ENCODE results near the gene SH3TC1. TPM values are rescaled to one million over a fixed set of nuclear protein-coding genes. Genes with fewer than 3 reads are reported as not detected.

SH3TC1 gene
- polyA plus RNA-seq, 4 donors = 0.45 to 25.3 (median 6.3) TPM

DNA sequence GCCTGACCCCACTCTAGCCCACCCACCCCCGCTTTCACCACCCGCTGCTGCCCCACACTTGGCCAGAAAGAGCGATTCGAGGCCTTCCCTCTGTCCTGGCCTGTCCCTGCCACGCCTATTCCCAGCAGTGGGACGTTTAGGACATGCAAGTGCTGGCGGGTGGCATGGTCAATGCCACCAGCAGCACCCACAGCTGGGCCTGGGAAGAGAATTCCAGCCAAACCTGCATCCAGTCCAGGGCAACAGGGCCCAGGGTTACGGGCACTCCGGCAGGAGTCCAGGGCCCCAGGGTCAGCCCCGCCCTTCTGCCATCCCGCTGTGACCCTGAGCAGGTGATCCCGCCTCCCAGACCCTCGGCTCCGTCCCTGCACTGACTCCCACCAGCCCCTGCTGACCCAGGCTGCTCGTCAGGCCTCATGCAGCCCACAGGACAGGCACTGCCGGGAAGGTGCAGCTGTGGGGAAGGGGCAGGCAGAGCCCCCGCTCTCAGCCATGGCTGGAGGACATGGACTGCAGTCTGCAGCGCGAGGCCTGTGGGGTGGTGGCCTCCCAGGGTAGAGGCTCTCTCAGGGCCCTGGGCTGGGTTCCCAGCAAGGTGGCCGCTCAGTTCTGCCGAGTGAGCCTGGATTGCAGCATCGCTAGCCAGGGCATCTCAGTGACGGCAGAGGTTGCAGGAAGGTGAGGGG is 63.7 kb downstream of the SH3TC1 start:
- no peak overlapping the region for H3K4me3 ChIP-seq (ENCODE audit: low read depth in 1 of 3, low read length in 3 of 3)
- peaks cover 0 to 3% (median 2%) of the 10 kb centered on the region in 3 donors for H3K27me3 ChIP-seq (ENCODE audit: control insufficient read depth in 3 of 3, insufficient read depth in 3 of 3, low read length in 3 of 3)
- H3K36me3 ChIP-seq (ENCODE audit: control insufficient read depth in 3 of 3, insufficient read depth in 2 of 3, low read depth in 1 of 3, low read length in 3 of 3) = no peaks in the 10 kb centered on the region
- FAIRE-seq (no peak), DNase-seq (no peak)
- H3K27ac ChIP-seq (ENCODE audit: low read depth in 1 of 3, low read length in 2 of 3) = no peak overlapping the region
- no peaks in the 10 kb centered on the region for H3K9me3 ChIP-seq (ENCODE audit: control insufficient read depth in 2 of 2, insufficient read depth in 1 of 2, low read depth in 1 of 2, low read length in 1 of 2)
- 53 to 81% (median 79%) methylated on average over 22 to 23 of the region's 23 CpGs for WGBS, 3 donors
- H3K4me1 ChIP-seq (ENCODE audit: control insufficient read depth in 3 of 3, insufficient read depth in 2 of 3, low read depth in 1 of 3, low read length in 2 of 3) = peaks cover 0 to 4% (median 0%) of the 10 kb centered on the region in 3 donors

DNA sequence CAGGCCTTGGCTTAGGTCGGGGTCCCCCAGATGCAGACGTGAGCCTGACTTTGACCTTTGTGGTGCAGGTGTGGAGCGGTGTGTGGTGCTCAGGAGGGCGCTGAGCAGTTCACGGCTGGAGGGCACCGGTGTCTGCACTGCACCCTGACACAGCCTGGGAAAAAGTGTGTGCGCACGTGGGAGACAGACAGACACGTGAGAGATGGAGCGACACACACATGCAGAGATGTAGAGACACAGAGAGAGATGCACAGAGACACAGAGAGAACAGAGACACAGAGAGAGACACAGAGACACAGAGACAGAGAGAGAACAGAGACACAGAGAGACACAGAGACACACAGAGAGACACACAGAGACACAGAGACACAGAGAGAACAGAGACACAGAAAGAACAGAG is 64.3 kb downstream of the SH3TC1 start:
- FAIRE-seq (no peak), DNase-seq (no peak)
- H3K27me3 ChIP-seq (ENCODE audit: control insufficient read depth in 3 of 3, insufficient read depth in 3 of 3, low read length in 3 of 3) = peaks cover 0 to 6% (median 2%) of the 10 kb centered on the region in 3 donors
- no peaks in the 10 kb centered on the region for H3K9me3 ChIP-seq (ENCODE audit: control insufficient read depth in 2 of 2, insufficient read depth in 1 of 2, low read depth in 1 of 2, low read length in 1 of 2)
- no peak overlapping the region for H3K27ac ChIP-seq (ENCODE audit: low read depth in 1 of 3, low read length in 2 of 3)
- H3K4me1 ChIP-seq (ENCODE audit: control insufficient read depth in 3 of 3, insufficient read depth in 2 of 3, low read depth in 1 of 3, low read length in 2 of 3) = peaks cover 0 to 4% (median 0%) of the 10 kb centered on the region in 3 donors
- H3K4me3 ChIP-seq (ENCODE audit: low read depth in 1 of 3, low read length in 3 of 3) = no peak overlapping the region
- no peaks in the 10 kb centered on the region for H3K36me3 ChIP-seq (ENCODE audit: control insufficient read depth in 3 of 3, insufficient read depth in 2 of 3, low read depth in 1 of 3, low read length in 3 of 3)
- WGBS, 3 donors = 46 to 79% (median 59%) methylated on average over 10 of the region's 10 CpGs

DNA sequence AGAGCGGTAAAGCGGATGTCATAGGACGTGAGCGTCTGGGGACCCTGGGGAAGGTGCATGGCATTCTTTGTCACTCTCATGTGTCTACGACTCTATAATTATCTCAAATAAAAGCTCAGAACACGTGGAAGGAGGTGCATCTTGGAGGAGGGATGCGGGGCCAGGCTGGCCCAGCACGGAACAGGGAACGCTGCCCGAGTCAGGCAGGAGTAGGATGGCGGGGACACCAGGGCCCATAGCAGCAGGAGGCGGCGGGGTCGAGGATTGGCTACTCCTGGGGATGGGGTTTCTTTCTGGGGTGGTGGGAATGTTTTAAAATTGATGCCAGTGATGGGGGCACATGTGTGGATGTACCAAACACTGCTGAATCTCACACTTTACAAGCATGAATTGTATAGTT is 65.0 kb downstream of the SH3TC1 start:
- H3K9me3 ChIP-seq (ENCODE audit: control insufficient read depth in 2 of 2, insufficient read depth in 1 of 2, low read depth in 1 of 2, low read length in 1 of 2) = no peaks in the 10 kb centered on the region
- no peak overlapping the region for H3K27ac ChIP-seq (ENCODE audit: low read depth in 1 of 3, low read length in 2 of 3)
- H3K4me3 ChIP-seq (ENCODE audit: low read depth in 1 of 3, low read length in 3 of 3) = no peak overlapping the region
- WGBS, 3 donors = 75 to 84% (median 76%) methylated on average over 14 of the region's 14 CpGs
- H3K27me3 ChIP-seq (ENCODE audit: control insufficient read depth in 3 of 3, insufficient read depth in 3 of 3, low read length in 3 of 3) = peaks cover 0 to 12% (median 2%) of the 10 kb centered on the region in 3 donors
- no peaks in the 10 kb centered on the region for H3K36me3 ChIP-seq (ENCODE audit: control insufficient read depth in 3 of 3, insufficient read depth in 2 of 3, low read depth in 1 of 3, low read length in 3 of 3)
- DNase-seq (no peak), FAIRE-seq (no peak)
- peaks cover 0 to 4% (median 0%) of the 10 kb centered on the region in 3 donors for H3K4me1 ChIP-seq (ENCODE audit: control insufficient read depth in 3 of 3, insufficient read depth in 2 of 3, low read depth in 1 of 3, low read length in 2 of 3)

DNA sequence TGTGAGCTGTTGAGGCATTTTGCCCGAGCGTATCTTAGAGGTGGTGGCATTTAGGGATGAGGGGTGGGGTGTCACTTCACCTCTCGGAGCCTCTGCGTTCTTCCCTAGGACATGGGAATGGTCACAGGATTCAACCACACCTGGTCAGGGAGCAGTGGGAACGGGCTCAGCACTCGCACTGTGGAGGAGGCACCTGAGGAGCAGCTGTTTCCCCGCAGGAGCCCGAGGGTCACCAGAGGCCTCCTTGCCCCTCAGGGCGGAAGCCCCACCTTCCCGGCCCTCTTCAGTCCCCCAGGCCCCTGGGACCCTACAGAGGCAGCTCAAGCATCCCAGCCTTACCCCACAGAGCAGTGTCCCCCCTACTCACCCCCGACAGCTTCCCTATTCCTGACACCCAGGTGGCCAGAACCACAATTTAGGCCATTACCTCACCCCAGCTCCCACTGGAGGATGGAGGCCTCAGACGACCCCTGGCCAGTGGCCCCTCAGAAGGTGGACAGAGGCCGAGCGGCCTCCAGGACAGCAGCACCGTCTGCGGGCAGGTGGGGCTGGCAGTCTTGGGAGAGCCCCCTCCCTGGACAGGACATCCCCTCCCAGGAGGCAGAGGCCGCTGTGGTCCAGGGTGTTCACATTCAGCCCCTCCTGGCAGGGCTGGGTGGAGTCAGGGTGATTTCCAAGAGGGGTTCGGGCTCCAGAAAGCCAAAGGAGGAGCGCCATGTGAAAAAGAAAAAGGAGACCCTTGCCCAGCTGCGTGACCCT is 66.3 kb downstream of the SH3TC1 start:
- no peaks in the 10 kb centered on the region for H3K36me3 ChIP-seq (ENCODE audit: control insufficient read depth in 3 of 3, insufficient read depth in 2 of 3, low read depth in 1 of 3, low read length in 3 of 3)
- no peak overlapping the region for H3K4me3 ChIP-seq (ENCODE audit: low read depth in 1 of 3, low read length in 3 of 3)
- DNase-seq = no peak
- 61 to 82% (median 69%) methylated on average over 19 to 20 of the region's 20 CpGs for WGBS, 3 donors
- H3K4me1 ChIP-seq (ENCODE audit: control insufficient read depth in 3 of 3, insufficient read depth in 2 of 3, low read depth in 1 of 3, low read length in 2 of 3) = peaks cover 0 to 6% (median 0%) of the 10 kb centered on the region in 3 donors
- no peak overlapping the region for H3K27ac ChIP-seq (ENCODE audit: low read depth in 1 of 3, low read length in 2 of 3)
- no peak for FAIRE-seq
- peaks cover 0 to 17% (median 11%) of the 10 kb centered on the region in 3 donors for H3K27me3 ChIP-seq (ENCODE audit: control insufficient read depth in 3 of 3, insufficient read depth in 3 of 3, low read length in 3 of 3)
- no peaks in the 10 kb centered on the region for H3K9me3 ChIP-seq (ENCODE audit: control insufficient read depth in 2 of 2, insufficient read depth in 1 of 2, low read depth in 1 of 2, low read length in 1 of 2)

DNA sequence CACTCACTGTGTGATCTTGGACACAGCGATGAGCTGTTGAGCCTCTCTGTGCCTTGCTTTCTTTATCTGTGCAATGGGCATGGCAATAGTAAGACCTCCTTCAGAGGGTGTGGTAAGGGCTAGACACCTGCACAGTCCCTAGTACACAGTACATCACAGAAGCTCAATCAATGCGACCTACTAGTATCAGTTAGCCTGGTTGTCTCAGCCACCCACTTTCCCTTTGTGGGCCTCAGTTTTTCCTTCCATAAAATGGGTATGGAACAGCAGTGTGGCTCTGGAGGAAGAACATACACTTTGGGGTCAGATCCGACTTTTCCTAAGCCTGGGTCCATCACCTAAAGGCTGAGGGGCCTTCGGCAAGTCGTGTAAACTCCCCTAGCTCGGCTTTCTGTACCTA is 67.0 kb downstream of the SH3TC1 start:
- WGBS, 3 donors = 77 to 84% (median 82%) methylated on average over 6 of the region's 6 CpGs
- no peak for DNase-seq
- no peaks in the 10 kb centered on the region for H3K9me3 ChIP-seq (ENCODE audit: control insufficient read depth in 2 of 2, insufficient read depth in 1 of 2, low read depth in 1 of 2, low read length in 1 of 2)
- no peak overlapping the region for H3K27ac ChIP-seq (ENCODE audit: low read depth in 1 of 3, low read length in 2 of 3)
- no peak overlapping the region for H3K4me3 ChIP-seq (ENCODE audit: low read depth in 1 of 3, low read length in 3 of 3)
- FAIRE-seq = no peak
- peaks cover 2 to 24% (median 11%) of the 10 kb centered on the region in 3 donors for H3K27me3 ChIP-seq (ENCODE audit: control insufficient read depth in 3 of 3, insufficient read depth in 3 of 3, low read length in 3 of 3)
- no peaks in the 10 kb centered on the region for H3K36me3 ChIP-seq (ENCODE audit: control insufficient read depth in 3 of 3, insufficient read depth in 2 of 3, low read depth in 1 of 3, low read length in 3 of 3)
- H3K4me1 ChIP-seq (ENCODE audit: control insufficient read depth in 3 of 3, insufficient read depth in 2 of 3, low read depth in 1 of 3, low read length in 2 of 3) = peaks cover 0 to 6% (median 0%) of the 10 kb centered on the region in 3 donors

DNA sequence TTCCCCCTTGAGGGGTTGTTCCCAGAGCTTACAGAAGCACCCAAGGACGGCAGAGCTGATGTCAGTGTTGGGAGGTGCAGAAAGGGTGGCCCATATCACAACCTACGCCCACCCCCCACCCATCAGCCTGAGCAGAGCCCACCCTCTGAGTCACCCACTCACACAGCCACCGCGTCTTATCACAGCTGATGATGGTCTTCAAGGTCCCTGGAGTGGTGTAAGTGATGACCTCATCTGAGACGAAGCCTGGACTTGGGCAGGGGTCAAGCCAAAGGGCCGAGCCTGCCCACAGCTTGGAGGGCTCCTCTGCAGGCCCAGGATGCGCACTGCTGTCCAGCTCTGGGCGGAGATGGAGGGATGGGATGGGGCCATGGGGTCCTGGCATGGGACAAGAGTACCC is 67.4 kb downstream of the SH3TC1 start:
- FAIRE-seq (no peak), DNase-seq (no peak)
- Histone ChIP-seq H3K27ac (ENCODE audit: low read depth in 1 of 3, low read length in 2 of 3) (no peak overlapping the region), H3K4me1 (ENCODE audit: control insufficient read depth in 3 of 3, insufficient read depth in 2 of 3, low read depth in 1 of 3, low read length in 2 of 3) (peaks cover 0 to 6% (median 0%) of the 10 kb centered on the region in 3 donors), H3K4me3 (ENCODE audit: low read depth in 1 of 3, low read length in 3 of 3) (no peak overlapping the region), H3K27me3 (ENCODE audit: control insufficient read depth in 3 of 3, insufficient read depth in 3 of 3, low read length in 3 of 3) (peaks cover 2 to 28% (median 11%) of the 10 kb centered on the region in 3 donors), H3K36me3 (ENCODE audit: control insufficient read depth in 3 of 3, insufficient read depth in 2 of 3, low read depth in 1 of 3, low read length in 3 of 3) (no peaks in the 10 kb centered on the region), H3K9me3 (ENCODE audit: control insufficient read depth in 2 of 2, insufficient read depth in 1 of 2, low read depth in 1 of 2, low read length in 1 of 2) (no peaks in the 10 kb centered on the region)
- 56 to 66% (median 56%) methylated on average over 8 of the region's 8 CpGs for whole genome bisulfite sequencing, 3 donors

DNA sequence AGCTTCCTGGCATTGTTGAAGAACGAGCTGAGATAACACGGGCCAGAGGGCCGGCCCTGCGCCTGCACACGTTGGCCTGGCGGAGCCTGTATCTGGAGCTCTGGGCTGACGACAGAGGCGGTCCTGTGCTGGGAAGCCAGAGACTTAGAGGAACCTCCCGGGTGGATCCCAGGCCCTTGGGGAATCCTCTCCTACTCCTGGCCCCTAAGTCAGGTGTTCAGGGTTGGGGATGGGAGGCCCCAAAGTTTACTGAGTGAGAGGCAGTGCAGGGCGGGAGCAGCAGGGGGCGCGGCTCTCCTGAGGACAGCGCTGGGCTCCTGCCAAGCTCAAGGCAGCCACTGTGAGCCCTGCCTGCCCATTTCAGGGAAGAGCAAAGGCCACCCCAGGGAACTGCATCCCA is 68.0 kb downstream of the SH3TC1 start:
- Histone ChIP-seq H3K4me3 (ENCODE audit: low read depth in 1 of 3, low read length in 3 of 3) (no peak overlapping the region), H3K27me3 (ENCODE audit: control insufficient read depth in 3 of 3, insufficient read depth in 3 of 3, low read length in 3 of 3) (peaks cover 2 to 29% (median 11%) of the 10 kb centered on the region in 3 donors), H3K27ac (ENCODE audit: low read depth in 1 of 3, low read length in 2 of 3) (no peak overlapping the region), H3K4me1 (ENCODE audit: control insufficient read depth in 3 of 3, insufficient read depth in 2 of 3, low read depth in 1 of 3, low read length in 2 of 3) (peaks cover 0 to 6% (median 0%) of the 10 kb centered on the region in 3 donors), H3K36me3 (ENCODE audit: control insufficient read depth in 3 of 3, insufficient read depth in 2 of 3, low read depth in 1 of 3, low read length in 3 of 3) (no peaks in the 10 kb centered on the region), H3K9me3 (ENCODE audit: control insufficient read depth in 2 of 2, insufficient read depth in 1 of 2, low read depth in 1 of 2, low read length in 1 of 2) (no peaks in the 10 kb centered on the region)
- WGBS, 3 donors = 4 to 31% (median 27%) methylated on average over 13 of the region's 13 CpGs
- DNase-seq = peak; percentile 49 to 62
- FAIRE-seq = no peak

DNA sequence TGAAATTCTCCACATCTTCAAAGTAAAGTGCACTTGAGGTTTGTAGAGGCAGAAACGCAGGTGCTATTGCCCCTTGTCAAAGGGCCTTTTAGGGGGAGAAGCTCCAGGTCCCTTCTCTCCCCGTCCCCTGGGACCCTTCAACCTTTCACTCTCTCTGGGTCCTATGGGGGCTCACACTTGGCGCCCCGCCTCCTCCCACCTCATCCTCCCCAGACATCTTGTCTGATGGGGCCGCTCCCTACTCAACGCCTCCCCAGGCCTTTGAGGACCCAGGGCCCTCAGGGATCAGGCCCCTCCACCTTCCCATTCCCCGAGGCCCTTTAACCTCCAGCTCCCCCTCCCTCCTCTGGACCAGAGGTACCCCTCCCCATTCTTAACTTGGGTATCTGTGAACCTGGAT is 69.1 kb downstream of the SH3TC1 start:
- no peak overlapping the region for H3K27ac ChIP-seq (ENCODE audit: low read depth in 1 of 3, low read length in 2 of 3)
- peaks cover 2 to 29% (median 11%) of the 10 kb centered on the region in 3 donors for H3K27me3 ChIP-seq (ENCODE audit: control insufficient read depth in 3 of 3, insufficient read depth in 3 of 3, low read length in 3 of 3)
- no peaks in the 10 kb centered on the region for H3K36me3 ChIP-seq (ENCODE audit: control insufficient read depth in 3 of 3, insufficient read depth in 2 of 3, low read depth in 1 of 3, low read length in 3 of 3)
- WGBS, 3 donors = 90 to 97% (median 93%) methylated on average over 7 of the region's 7 CpGs
- H3K4me1 ChIP-seq (ENCODE audit: control insufficient read depth in 3 of 3, insufficient read depth in 2 of 3, low read depth in 1 of 3, low read length in 2 of 3) = peaks cover 0 to 6% (median 0%) of the 10 kb centered on the region in 3 donors
- no peak for DNase-seq
- H3K4me3 ChIP-seq (ENCODE audit: low read depth in 1 of 3, low read length in 3 of 3) = no peak overlapping the region
- H3K9me3 ChIP-seq (ENCODE audit: control insufficient read depth in 2 of 2, insufficient read depth in 1 of 2, low read depth in 1 of 2, low read length in 1 of 2) = no peaks in the 10 kb centered on the region
- FAIRE-seq = no peak
